Superior temporal gyrus (tissue), 1 donor: ENCODE results near the gene LCN15.
"Not testable (repeated sequence)": the region's sequence is repeated elsewhere in the genome, so short reads cannot be mapped to it uniquely, and the experiment has no call there.

Experiments used
- DNase-seq: peaks from one replicate; pipeline ENCODE4 v3.0.0-alpha.2; 2016; ENCODE audit errors: extremely low spot score

Gene LCN15

GRCh38 chr9:136722093-136722968 is 42.0 kb downstream of the LCN15 start:
- no peak for DNase-seq

- no peak for DNase-seq
Observed at GRCh38 chr9:136721339-136722092, 42.8 kb downstream of the LCN15 start.

- no peak for DNase-seq
Observed at GRCh38 chr9:136720898-136721338, 43.4 kb downstream of the LCN15 start.

- DNase-seq: no peak
Observed at GRCh38 chr9:136720251-136720897, 43.9 kb downstream of the LCN15 start.

GRCh38 chr9:136719195-136719880 is 45.0 kb downstream of the LCN15 start:
- DNase-seq: no peak

GRCh38 chr9:136718345-136719194 is 45.7 kb downstream of the LCN15 start:
- no peak for DNase-seq

GRCh38 chr9:136717399-136717798 is 46.9 kb downstream of the LCN15 start:
- DNase-seq: no peak

GRCh38 chr9:136714893-136715274 is 49.4 kb downstream of the LCN15 start:
- DNase-seq: no peak

- no peak for DNase-seq
Observed at GRCh38 chr9:136714096-136714892, 50.0 kb downstream of the LCN15 start.

GRCh38 chr9:136713550-136713949 is 50.8 kb downstream of the LCN15 start:
- DNase-seq: no peak

- DNase-seq: no peak
Observed at GRCh38 chr9:136712690-136713544, 51.4 kb downstream of the LCN15 start.

GRCh38 chr9:136711751-136712689 is 52.3 kb downstream of the LCN15 start, which contains the start of gene DIPK1B:
Gene DIPK1B, plus strand, starts transcription at chr9:136712572. Its CDS starts 94 bp downstream, at chr9:136712666.
- no peak for DNase-seq

- not testable (repeated sequence) for DNase-seq
Observed at GRCh38 chr9:136711219-136711648, 53.1 kb downstream of the LCN15 start.

- no peak for DNase-seq
Observed at GRCh38 chr9:136710543-136710942, 53.8 kb downstream of the LCN15 start.
